GM18868 (cell line): Measurements from ENCODE around the gene BTN2A1.
"Not testable (repeated sequence)": the region's sequence is repeated elsewhere in the genome, so short reads cannot be mapped to it uniquely, and the experiment has no call there.

ENCODE experiments used
- ATAC-seq: cut with Tn5 transposase; IDR thresholded peaks from one replicate; pipeline ENCODE4 v1.9.1; 2021; ENCODE audit warnings: mild to moderate bottlenecking, moderate library complexity; ENCODE audit not compliant: unreplicated experiment

The BTN2A1 gene

DNA sequence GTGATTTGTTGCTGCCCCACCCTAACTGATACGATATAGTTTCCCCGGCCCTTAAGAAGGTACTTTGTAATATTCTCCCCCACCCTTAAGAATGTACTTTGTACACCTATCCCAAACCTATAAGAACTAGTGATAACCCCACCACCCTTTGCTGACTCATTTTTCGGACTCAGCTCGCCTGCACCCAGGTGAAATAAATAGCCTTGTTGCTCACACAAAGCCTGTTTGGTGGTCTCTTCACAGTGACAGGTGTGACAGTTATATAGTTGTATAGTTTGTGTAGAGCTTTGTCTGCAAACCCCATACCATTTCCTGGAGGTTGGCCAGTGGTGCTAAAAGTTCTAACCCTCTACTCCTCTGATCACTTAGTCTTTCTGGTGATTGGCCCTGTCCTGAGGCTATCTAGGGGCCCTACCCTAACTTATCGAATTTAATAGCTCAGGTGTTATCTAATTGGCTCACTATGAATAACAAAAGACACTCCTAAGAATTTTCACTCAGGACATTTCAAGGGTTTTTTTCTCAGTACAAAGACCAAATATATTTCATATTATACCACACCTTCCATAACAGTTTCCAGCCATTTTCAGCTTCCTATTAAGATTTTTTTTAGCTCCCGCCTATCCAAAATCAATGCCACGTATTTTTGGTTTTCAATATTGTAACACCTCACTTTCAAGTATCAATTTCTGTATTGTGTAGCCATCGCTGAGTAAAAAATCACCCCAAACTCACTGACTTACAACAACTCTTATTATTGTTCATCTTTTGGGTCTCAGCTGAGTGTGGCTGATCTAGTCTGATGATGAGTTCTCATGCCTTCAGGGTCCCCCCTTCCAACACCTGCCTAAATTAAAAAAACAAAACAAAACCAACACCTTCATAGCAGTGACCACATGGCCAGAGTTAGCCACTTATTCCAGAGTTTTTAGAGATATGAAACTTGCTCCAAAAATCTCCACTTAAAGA lies 32.5 kb downstream of the BTN2A1 start:
- ATAC-seq, result no peak

DNA sequence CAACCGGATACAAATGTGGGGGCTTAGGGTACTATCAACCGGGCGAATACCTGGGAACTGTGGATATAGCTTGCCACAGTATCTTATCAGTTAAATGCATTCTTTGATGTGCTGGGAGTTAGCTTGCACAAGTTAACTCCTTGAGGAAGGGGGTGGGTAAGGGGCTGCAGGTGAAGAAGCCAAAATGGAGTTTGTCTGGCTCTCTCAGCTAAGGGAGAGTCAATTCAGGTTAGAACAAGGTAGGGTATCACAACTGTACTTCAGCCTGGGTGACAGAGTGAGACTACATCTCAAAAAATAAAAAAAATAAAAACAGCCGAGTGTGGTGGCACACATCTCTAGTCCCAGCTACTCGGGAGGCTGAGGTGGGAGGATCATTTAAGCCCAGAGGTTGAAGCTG lies 33.8 kb downstream of the BTN2A1 start:
- ATAC-seq, result no peak

DNA sequence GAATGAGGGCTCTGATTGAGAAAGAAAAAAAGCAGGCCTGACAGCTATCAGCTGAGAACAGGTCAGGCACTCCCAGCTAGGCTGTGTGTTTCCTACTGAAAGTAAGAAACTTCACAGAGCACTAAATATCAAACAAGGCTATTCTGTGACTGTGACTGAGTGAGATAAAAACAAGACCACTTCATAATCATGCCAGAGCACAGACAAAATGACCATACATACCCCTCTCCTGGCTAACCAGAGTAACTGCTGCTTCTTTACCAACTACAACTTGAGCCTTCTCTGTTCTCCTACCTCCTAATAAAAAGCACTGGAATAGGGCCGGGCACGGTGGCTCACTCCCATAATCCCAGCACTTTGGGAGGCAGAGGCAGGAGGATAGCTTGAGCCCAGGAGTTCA lies 35.5 kb downstream of the BTN2A1 start:
- ATAC-seq, result peak; percentile 59

DNA sequence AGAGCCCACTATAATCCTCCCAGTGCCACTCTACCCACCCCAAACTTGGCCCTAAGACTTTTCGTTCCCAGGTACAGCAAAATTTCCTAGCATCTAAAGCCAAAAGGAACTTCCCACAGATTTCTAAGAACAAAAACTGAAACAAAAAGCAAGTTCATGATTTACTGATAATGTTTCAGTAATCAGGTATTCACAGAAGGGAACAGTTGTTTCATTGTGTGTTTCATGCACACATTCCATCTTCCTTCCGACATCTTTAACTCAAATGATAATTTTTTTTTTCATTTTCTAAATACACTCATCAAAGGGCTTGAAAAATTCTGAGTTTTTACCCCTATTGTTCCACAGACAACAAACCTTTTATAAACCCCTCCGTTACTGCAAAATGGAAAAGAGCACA lies 36.4 kb downstream of the BTN2A1 start:
- ATAC-seq, result no peak

DNA sequence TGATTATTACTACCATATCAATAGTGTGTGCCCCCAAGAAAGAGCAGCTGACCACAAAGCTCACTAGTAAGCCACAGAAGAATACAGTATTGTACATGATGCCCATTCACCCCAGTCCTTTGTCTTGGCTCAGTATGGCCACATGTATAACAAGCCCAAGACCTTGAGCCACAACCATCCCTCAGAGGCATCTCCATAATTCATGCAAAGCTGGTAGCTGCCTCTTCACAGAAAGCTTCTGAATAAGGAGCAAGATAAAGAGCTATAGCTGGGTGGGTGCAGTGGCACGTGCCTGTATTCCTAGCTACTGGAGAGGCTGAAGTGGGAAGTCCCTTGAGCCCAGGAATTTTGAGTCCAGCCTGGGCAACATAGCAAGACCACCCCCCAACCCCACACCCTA lies 37.5 kb downstream of the BTN2A1 start:
- ATAC-seq, result no peak

DNA sequence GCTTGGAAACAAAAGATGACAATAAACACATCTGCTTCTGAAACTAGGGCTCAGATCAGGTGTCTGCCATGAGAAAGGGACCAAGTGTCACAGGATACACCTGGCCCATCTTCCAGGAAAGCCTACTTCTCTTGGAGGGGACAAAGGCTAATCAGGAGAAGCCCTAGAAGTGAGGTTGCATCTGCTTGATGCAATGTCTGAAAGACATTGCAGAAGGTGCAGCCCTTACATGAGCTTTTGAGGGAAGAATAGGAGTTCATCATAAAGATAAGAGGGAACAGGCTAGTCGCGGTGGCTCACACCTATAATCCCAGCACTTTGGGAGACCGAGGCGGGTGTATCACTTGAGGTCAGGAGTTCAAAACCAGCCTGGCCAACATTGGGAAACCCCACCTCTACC lies 39.9 kb downstream of the BTN2A1 start:
- ATAC-seq, result no peak

DNA sequence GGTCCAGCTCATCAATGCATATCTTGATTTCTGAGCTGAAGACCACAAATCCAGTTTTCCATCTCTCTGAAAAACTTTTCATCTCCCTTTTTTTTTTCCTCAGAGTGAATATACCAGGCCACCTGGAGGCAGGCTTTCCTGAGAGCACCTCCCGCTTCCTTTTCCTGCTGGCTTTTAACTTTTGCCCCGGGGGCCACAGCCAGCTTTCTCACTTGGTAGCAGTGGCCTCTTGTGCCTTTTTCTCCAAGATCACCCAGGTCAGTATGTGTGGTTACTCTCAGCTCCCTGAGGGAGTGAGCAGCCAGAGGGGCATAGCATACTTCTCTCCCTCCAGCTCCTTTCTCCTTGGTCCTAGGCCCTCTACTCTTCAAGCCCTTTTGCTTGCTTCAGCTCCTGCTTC lies 42.3 kb downstream of the BTN2A1 start, which contains the start of gene BTN1A1:
BTN1A1 (plus strand) TSS at position 202 of the 400 bp plus-strand sequence. CDS start 984 bp downstream, outside the sequence.
- ATAC-seq, result no peak

DNA sequence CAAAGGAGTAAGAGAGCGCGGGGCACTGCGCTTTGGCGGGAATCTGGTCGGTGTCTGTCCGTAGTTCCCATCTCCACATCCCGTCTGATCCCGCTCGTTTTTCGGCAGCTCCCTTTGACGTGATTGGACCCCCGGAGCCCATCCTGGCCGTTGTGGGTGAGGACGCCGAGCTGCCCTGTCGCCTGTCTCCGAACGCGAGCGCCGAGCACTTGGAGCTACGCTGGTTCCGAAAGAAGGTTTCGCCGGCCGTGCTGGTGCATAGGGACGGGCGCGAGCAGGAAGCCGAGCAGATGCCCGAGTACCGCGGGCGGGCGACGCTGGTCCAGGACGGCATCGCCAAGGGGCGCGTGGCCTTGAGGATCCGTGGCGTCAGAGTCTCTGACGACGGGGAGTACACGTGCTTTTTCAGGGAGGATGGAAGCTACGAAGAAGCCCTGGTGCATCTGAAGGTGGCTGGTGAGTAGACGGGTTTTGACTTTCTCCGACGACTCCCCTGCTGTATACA lies 43.8 kb downstream of the BTN2A1 start:
- no peak for ATAC-seq

DNA sequence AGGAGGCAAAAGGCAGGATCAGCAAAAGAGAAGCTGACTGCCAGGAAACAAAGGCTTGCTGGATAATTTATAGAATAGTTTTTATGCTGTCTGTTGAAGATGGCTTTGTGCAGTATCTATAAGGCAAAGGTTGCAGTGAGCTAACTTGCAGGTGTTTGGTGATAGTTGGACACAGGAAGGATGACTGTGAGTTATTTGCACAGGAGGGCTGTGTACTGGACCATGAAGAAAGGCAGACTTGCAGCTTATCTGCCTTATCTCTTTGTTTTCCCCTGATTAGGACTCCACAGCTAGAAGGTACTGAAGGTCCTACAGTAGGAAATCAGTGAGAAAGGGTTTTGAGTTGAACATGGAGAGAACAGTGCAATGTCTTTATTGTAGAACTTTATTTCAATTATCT lies 44.4 kb downstream of the BTN2A1 start:
- ATAC-seq, result peak; percentile 74

DNA sequence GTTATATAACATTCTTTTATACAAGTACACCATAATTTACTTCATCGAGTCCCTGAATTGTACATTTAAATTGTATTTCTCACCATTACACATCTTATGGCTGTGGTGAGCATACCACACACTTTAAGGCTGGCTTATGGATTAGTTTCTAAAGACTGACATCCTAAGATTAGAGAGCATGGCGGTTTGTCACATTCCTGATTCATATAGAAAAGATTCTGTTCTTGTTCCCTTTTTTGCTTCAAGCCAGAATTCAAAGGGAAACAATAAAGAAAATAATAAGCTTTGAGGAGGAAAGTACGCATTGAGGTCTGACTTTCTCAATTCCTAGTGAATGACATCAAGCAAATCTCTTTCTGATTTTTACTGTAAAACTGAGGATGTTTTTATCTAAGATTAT lies 44.9 kb downstream of the BTN2A1 start:
- no peak for ATAC-seq

DNA sequence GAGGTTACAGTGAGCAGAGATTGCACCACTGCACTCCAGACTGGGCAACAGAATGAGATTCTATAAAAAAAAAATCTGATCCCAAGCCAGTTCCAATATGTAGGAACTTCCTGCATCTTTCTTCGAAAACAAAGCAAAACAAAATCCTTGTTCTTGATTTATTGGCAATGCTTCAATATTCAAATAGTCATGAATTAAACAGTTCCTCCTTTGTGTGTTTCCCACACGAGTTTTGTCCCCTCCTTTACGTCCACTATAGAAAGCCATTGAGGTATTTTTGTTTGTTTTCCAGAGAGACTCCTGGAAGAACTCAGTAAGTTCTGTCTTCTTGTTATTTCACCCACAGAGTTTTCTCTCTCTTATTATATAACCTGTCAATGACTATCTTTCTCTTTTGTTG lies 49.9 kb downstream of the BTN2A1 start:
- no peak for ATAC-seq

DNA sequence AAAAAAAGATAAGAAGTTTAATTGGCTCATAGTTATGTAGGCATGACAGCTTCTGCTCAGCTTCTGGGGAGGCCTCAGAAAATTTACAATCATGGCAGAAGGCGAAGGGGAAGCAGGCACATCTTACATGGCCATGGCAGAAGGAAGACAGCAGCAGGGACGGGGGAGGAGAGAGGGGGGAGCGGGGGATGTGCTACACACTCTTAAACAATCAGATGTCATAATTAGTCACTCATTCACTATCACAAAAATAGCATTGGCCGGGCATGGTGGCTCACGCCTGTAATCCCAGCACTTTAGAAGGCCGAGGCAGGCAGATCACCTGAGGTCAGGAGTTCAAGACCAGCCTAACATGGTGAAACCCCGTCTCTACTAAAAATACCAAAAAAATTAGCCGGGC lies 53.3 kb downstream of the BTN2A1 start:
- ATAC-seq, result not testable (repeated sequence)

DNA sequence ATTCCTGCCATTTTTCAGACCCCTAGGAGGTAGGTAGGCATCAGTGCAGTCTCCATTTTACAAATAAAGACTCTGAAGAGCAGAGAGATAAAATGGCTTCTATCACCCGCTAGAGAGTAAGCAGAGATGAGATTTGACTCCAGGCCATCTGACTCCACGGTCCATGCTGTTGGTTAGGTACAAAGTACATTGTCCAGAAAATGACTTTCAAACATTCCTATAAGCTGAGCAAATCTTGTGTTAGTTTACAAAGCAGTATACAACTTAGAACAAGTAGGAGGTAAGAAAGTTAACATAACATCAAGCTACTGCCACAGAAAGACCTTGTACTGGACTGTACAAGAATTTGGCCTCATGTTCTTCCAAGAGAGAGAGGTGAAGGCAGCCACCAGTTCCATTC lies 57.2 kb downstream of the BTN2A1 start:
- no peak for ATAC-seq

DNA sequence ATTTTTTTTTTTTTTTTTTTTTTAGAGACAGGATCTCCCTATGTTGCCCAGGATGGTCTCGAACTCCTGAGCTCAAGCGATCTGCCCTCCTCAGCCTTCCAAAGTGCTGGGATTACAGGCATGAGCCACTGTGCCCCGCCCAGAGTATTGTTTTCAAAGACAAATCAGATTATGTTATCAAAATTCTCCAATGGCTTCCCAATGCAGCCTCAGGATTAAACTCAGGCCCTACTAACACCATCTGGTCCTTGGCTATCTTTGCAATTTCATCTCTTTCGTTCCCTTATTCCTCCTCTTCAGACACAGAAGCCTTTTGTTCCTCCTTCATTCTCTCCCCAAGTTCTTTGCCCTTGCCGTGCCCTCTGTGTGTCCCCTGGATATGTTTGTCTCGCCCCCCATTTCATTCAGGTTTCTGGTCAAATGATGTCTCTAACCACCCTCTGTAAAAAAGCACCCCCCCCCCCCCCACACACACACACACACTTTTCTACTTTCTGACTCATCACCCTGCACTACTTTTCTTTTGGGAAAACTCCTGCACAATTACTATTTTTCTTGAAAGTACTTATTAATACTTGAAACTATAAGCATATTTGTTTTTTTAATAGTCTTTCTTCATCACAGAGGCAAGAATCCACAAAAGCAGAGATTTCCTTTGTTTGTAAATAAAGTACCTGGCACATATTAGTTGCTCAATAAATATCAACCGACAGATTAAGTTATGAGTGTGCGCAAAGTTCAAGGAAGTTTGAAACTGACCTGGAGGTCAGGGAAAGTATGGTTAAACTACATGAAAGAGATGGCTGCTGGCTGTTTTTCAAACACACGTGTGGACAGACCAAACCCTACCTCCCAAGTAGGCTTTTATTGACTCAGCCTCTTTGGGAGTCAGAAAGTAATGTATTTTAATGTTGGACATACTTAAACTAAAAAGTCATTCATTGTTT lies 59.0 kb downstream of the BTN2A1 start:
- ATAC-seq, result no peak
